Measurements from ENCODE around the gene RFK. TPM values are rescaled to one million over a fixed set of nuclear protein-coding genes. Genes with fewer than 3 reads are reported as not detected.

Gene RFK
- total RNA-seq, 1 experiment from 2014 or later: 35.0 TPM

GRCh38 chr9:76401580-76402354, 7.5 kb upstream of the RFK start:
- no peak for DNase-seq (ENCODE audit: low read depth, low spot score)
- Histone ChIP-seq H3K9ac (ENCODE audit: low read length) (no peak overlapping the region), H3K27ac (ENCODE audit: low read depth, low read length) (no peak overlapping the region), H3K9me3 (ENCODE audit: control insufficient read depth in 1 of 2, insufficient read depth in 1 of 2, low read depth in 1 of 2, low read length in 2 of 2) (no peaks in the 10 kb centered on the region), H3K4me3 (replicated peaks in 1 of 2; ENCODE audit: low read depth in 1 of 2, low read length in 2 of 2) (0 out of 4 replicates have a peak overlapping the region, but pooled peaks of 1 of the 2 experiments have one; percentile 4), H3K79me2 (ENCODE audit: insufficient read depth, low read length) (no peaks in the 10 kb centered on the region), H3K4me1 (ENCODE audit: control insufficient read depth in 1 of 2, insufficient read depth in 2 of 2, low read length in 2 of 2) (peaks cover 8 to 22% of the 10 kb centered on the region in 2 experiments; a peak in 3 of 4 replicates), H3K36me3 (ENCODE audit: control insufficient read depth in 1 of 2, insufficient read depth in 2 of 2, low read length in 2 of 2) (no peaks in the 10 kb centered on the region), H3K27me3 (ENCODE audit: insufficient read depth, low read length) (no peaks in the 10 kb centered on the region), H4K20me1 (ENCODE audit: insufficient read depth) (no peaks in the 10 kb centered on the region), H3K9me2 (ENCODE audit: insufficient read depth) (no peaks in the 10 kb centered on the region), H3K4me2 (ENCODE audit: low read length) (peak overlapping the region; percentile 54), H2AFZ (ENCODE audit: low read depth, low read length, poor library complexity, severe bottlenecking) (peak overlapping the region; percentile 92)
- intact Hi-C loops (cut with micrococcal nuclease): loop anchor here (2.0 to 5.0 kb wide), 2 partner anchors 256 to 303 kb away; no protein-coding TSS in a partner anchor
- RAD21 ChIA-PET (ENCODE audit: low non-redundant PET in 1 of 2, low total read pairs in 2 of 2, uncharacterized antibody in 2 of 2, unreplicated experiment in 2 of 2): no interaction called here
- BruUV-seq (replicated peaks): no TSS peak
- POLR2A ChIA-PET: interaction anchor here (1.1 kb wide), 1 partner anchor 9 kb away, joined by 3 read pairs; no protein-coding TSS in a partner anchor
- TF ChIP-seq EZH2 (IDR thresholded peaks at IDR 0.05) (no peak), RAD21 (IDR thresholded peaks at IDR 0.05; ENCODE audit: low read depth) (no peak), MAX (IDR thresholded peaks at IDR 0.05) (no peak), ELF1 (IDR thresholded peaks at IDR 0.05; ENCODE audit: borderline replicate concordance, low read depth) (peak; percentile 17; the same call in 1 of the 2 replicates)
- peak; percentile 76 for ATAC-seq
- CTCF ChIA-PET: interaction anchor here (1.3 to 2.4 kb wide), 3 partner anchors 7 to 257 kb away, joined by 3 to 7 read pairs (median 4); partner anchors contain the start of gene RFK

GRCh38 chr9:76401176-76401575, 7.0 kb upstream of the RFK start:
- H3K36me3 ChIP-seq (ENCODE audit: control insufficient read depth in 1 of 2, insufficient read depth in 2 of 2, low read length in 2 of 2): no peaks in the 10 kb centered on the region
- no peak for TF ChIP-seq CTCF (IDR thresholded peaks at IDR 0.05 in 2 of 3, conservative IDR thresholded peaks at IDR 0.05 in 1 of 3; ENCODE audit: borderline replicate concordance in 1 of 3, insufficient read depth in 1 of 3, low read depth in 2 of 3, low read length in 2 of 3)
- no peak for TF ChIP-seq MAX (IDR thresholded peaks at IDR 0.05)
- TF ChIP-seq POLR2AphosphoS5 (IDR thresholded peaks at IDR 0.05; ENCODE audit: low read depth, low read length): no peak
- TF ChIP-seq JUND (IDR thresholded peaks at IDR 0.05): no peak
- TF ChIP-seq RAD21 (IDR thresholded peaks at IDR 0.05; ENCODE audit: low read depth): no peak
- no peak for TF ChIP-seq EGR1 (IDR thresholded peaks at IDR 0.05; ENCODE audit: low read depth)
- TF ChIP-seq EZH2phosphoT487 (IDR thresholded peaks at IDR 0.05; ENCODE audit: borderline replicate concordance): no peak
- TF ChIP-seq EZH2 (IDR thresholded peaks at IDR 0.05): no peak
- TF ChIP-seq ELF1 (IDR thresholded peaks at IDR 0.05; ENCODE audit: borderline replicate concordance, low read depth): no peak
- no peak overlapping the region for H2AFZ ChIP-seq (ENCODE audit: low read depth, low read length, poor library complexity, severe bottlenecking)
- no peak overlapping the region for H3K4me3 ChIP-seq (replicated peaks in 1 of 2; ENCODE audit: low read depth in 1 of 2, low read length in 2 of 2)
- intact Hi-C loops (cut with micrococcal nuclease): loop anchor here (5.0 kb wide), 1 partner anchor 256 kb away; no protein-coding TSS in a partner anchor
- no peaks in the 10 kb centered on the region for H3K9me3 ChIP-seq (ENCODE audit: control insufficient read depth in 1 of 2, insufficient read depth in 1 of 2, low read depth in 1 of 2, low read length in 2 of 2)
- DNase-seq (ENCODE audit: low read depth, low spot score): no peak
- no peak for ATAC-seq
- H3K27me3 ChIP-seq (ENCODE audit: insufficient read depth, low read length): no peaks in the 10 kb centered on the region
- H3K9me2 ChIP-seq (ENCODE audit: insufficient read depth): no peaks in the 10 kb centered on the region
- H3K27ac ChIP-seq (ENCODE audit: low read depth, low read length): no peak overlapping the region
- no TSS peak for BruUV-seq (replicated peaks)
- CTCF ChIA-PET: interaction anchor here (2.4 kb wide), 1 partner anchor 257 kb away, joined by 7 read pairs; no protein-coding TSS in a partner anchor
- POLR2A ChIA-PET: no interaction called here
- H3K79me2 ChIP-seq (ENCODE audit: insufficient read depth, low read length): no peaks in the 10 kb centered on the region
- no peak overlapping the region for H3K9ac ChIP-seq (ENCODE audit: low read length)
- RAD21 ChIA-PET (ENCODE audit: low non-redundant PET in 1 of 2, low total read pairs in 2 of 2, uncharacterized antibody in 2 of 2, unreplicated experiment in 2 of 2): no interaction called here
- no peaks in the 10 kb centered on the region for H4K20me1 ChIP-seq (ENCODE audit: insufficient read depth)
- H3K4me1 ChIP-seq (ENCODE audit: control insufficient read depth in 1 of 2, insufficient read depth in 2 of 2, low read length in 2 of 2): peaks cover 8 to 22% of the 10 kb centered on the region in 2 experiments; a peak in 3 of 4 replicates
- H3K4me2 ChIP-seq (ENCODE audit: low read length): no peak overlapping the region

Measured in HCT116 (cell line).